ENCODE results near the gene MC5R.

DNA sequence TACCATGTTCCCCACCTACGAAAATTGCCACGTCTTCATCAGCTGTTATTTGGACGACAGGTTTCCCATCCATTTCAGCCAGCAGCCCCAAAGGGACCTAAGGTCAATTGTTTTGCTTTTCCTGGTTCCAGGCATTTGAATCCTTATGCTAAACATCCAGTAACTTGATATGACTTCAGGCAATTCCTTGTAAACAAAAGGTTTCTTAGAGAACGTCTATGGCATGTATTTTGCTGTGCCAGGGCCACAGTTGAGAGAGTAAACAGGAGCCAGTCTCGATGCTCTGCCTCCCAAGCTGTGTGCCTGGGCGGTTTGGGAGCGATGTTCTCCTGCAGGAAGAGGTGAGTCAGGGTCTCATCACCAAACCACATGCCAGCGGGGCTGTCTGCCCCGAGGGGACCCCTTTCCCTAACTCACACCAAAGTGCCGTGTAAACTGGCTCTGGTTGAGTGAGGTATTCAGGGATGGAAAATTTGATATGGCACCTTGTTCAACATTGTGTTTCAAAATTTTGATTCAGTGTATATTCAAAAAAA, 12.9 kb upstream of the MC5R start:
- TF ChIP-seq CTCF (IDR thresholded peaks at IDR 0.05) (no peak), POLR2A (IDR thresholded peaks at IDR 0.05) (no peak)
